ENCODE results near the gene HELQ. TPM values are rescaled to one million over a fixed set of nuclear protein-coding genes. Genes with fewer than 3 reads are reported as not detected.

Gene HELQ
- total RNA-seq, 2 donors from 2014 or later, result 8.8 to 10.7 TPM

- Histone ChIP-seq H3K27me3 (no peaks in the 10 kb centered on the region), H3K36me3 (no peaks in the 10 kb centered on the region), H3K4me1 (no peaks in the 10 kb centered on the region), H3K4me3 (no peak overlapping the region), H3K27ac (peak overlapping the region in 1 of 2 donors; percentile 27), H3K9me3 (no peaks in the 10 kb centered on the region)
- DNase-seq (ENCODE audit: low spot score), result no peak
- no peak for TF ChIP-seq CTCF (IDR thresholded peaks at IDR 0.05)
Observed at GRCh38 chr4:83389756-83390505, 65.7 kb downstream of the HELQ start.

DNA sequence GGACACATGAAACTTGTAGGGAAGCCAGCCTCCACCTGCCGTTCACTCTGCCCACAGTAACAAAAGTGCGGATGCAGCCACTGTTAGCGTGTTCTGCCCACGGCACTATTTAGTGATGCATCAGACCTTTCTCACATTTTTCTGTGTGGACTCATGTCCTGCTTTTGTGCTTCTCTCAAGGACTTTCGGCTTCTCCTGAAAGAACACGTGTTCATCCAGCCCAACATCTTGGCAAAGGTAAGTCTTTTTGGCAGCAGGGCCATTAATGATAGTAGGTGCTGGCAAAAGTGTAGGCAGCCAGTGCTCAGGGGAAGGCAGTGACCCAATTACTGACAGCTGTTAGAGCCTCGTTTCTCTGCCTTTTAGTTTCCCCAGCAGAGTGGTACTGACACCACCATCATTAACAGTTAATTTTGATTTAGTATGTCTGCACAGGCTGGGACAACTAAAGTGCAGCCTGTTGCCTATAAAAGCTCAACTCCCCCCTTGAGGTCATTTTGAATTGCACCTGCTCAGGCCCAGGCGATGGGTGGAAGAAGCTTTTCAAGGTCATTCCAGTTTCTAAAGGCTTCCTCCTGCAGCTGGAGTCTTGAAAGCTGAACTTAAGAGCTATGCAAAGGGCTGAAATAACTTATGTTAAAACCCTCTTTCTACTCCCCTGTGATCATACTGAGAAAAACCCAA, 66.4 kb downstream of the HELQ start:
- Histone ChIP-seq H3K4me3 (no peak overlapping the region), H3K36me3 (no peaks in the 10 kb centered on the region), H3K27ac (peak overlapping the region in 1 of 2 donors; percentile 27), H3K4me1 (no peaks in the 10 kb centered on the region), H3K27me3 (no peaks in the 10 kb centered on the region), H3K9me3 (no peaks in the 10 kb centered on the region)
- TF ChIP-seq CTCF (IDR thresholded peaks at IDR 0.05), result no peak
- no peak for DNase-seq (ENCODE audit: low spot score)

DNA sequence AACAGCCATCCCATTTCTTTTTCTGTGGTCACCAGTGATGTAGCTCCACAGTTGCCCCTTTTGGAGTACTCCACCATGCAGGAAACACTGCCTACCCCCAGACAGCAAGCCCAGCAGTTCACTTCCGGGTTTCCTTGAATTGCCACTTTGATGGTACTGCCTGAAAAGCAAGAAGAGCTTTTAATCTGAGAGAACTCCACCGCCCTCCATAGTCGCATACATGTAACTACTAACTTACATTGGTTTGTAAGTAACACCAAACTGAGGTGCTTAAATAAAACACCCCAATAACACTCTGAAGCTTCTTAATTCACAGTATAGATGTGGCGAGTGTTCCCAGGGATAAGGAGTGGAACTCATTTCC, 67.3 kb downstream of the HELQ start:
- no peak for DNase-seq (ENCODE audit: low spot score)
- Histone ChIP-seq H3K4me3 (no peak overlapping the region), H3K27ac (no peak overlapping the region), H3K27me3 (no peaks in the 10 kb centered on the region), H3K9me3 (no peaks in the 10 kb centered on the region), H3K4me1 (no peaks in the 10 kb centered on the region), H3K36me3 (no peaks in the 10 kb centered on the region)
- no peak for TF ChIP-seq CTCF (IDR thresholded peaks at IDR 0.05)

DNA sequence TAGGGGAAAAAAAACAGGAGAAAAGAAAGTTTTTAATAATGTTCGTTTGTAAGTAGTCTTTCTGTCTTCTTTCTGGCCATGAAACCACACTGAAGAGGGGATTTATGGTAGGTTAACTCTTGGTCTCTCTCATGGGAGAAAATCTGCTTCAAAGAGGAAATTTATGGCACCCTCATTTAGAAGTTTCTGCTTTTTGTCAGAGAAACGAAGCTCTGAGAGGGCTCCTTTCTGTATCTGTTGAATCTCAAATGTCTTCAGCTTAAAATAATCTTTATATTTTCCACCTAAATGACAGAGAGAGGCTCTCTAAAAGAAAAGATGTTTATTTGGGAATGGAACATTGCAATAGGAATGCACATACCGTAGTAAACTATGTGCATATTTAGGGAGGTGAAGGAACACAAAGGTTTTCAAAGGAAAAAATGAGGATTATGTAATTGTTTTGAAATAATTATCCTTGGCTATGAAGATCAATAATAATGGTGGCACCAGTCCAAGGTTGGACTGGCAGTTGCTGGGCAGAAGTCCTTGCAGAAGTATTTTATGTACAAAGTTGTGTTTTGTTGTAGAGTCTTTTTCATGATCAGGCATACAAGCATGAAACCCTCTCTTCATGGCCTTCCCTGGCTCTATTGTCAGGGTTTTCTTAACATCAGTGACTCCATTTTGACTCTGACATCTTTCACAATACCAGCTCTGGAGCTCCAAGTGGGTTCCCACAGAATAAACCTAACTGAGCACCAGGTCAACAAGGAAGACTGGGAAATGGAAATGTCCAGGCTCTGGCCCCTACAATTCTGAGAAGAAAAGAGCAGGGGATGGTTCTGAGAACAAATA, 67.9 kb downstream of the HELQ start:
- H3K4me1 ChIP-seq, result no peaks in the 10 kb centered on the region
- no peak for TF ChIP-seq CTCF (IDR thresholded peaks at IDR 0.05)
- H3K27me3 ChIP-seq, result no peaks in the 10 kb centered on the region
- H3K4me3 ChIP-seq, result no peak overlapping the region
- no peaks in the 10 kb centered on the region for H3K36me3 ChIP-seq
- H3K27ac ChIP-seq, result no peak overlapping the region
- no peaks in the 10 kb centered on the region for H3K9me3 ChIP-seq
- no peak for DNase-seq (ENCODE audit: low spot score)

DNA sequence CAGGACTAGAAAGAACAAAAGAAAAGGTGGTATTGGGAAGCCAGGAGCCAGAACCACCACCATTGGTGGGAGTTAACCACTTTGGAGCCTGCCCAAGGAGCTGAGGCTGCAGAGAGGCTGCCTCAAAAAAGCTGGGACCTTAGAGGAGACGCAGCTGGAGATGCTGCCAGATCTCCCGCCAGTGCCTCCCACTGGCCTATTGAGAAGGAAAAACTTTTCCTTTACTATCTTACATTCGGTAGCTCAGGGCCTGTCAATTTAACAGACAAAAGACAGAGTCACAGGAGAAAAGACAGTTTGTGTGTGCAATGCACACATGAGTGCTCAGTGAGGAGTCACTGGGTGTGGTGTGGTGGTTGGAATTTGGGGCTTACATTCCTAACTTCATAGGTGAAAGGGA, 68.6 kb downstream of the HELQ start:
- Histone ChIP-seq H3K27me3 (no peaks in the 10 kb centered on the region), H3K27ac (no peak overlapping the region), H3K4me1 (no peaks in the 10 kb centered on the region), H3K4me3 (no peak overlapping the region), H3K9me3 (no peaks in the 10 kb centered on the region), H3K36me3 (no peaks in the 10 kb centered on the region)
- no peak for TF ChIP-seq CTCF (IDR thresholded peaks at IDR 0.05)
- DNase-seq (ENCODE audit: low spot score), result no peak
